NCI-H146 treated with DMSO at 0.1 percent for 48 hours (cell line): Measurements from ENCODE around the gene GADD45B.

Experiments
- DNase-seq: peaks from one replicate; lab custom pipeline; 2025; ENCODE audit not compliant: unreplicated experiment; lab: John Stamatoyannopoulos, UW

The GADD45B gene, protein sequence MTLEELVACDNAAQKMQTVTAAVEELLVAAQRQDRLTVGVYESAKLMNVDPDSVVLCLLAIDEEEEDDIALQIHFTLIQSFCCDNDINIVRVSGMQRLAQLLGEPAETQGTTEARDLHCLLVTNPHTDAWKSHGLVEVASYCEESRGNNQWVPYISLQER

GRCh38 chr19:2475702-2476450 lies at the start of gene GADD45B:
Gene GADD45B (plus strand): TSS chr19:2476127. CDS start chr19:2476359, 232 bp downstream.
- peak; percentile 28 for DNase-seq

GRCh38 chr19:2426611-2427428 lies 49.1 kb upstream of the GADD45B start:
- DNase-seq: no peak

- peak; percentile 72 for DNase-seq
Measured at GRCh38 chr19:2427429-2428320, 48.3 kb upstream of the GADD45B start, which contains the start of gene TIMM13. Gene TIMM13 (minus strand): TSS chr19:2427586. CDS start chr19:2427533, 53 bp downstream.

DNA sequence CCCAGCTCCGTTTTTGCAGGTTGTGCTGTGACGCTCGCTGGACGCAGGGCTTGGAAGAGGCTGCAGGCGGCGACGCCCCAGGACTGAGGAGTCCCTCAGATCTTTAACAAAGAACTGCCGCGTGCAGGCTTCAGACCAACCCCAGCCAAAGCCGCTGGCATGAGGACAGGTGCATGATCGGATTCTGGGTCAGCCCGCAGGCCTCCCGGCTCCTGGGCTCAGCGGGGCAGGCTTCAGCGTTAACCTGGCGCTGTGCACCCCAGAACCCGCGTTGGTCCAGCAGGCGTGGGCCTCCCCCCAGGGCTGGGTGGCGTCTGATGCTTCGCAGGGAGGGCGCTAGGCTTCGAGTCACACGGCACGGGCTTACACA lies 47.6 kb upstream of the GADD45B start:
- no peak for DNase-seq

DNA sequence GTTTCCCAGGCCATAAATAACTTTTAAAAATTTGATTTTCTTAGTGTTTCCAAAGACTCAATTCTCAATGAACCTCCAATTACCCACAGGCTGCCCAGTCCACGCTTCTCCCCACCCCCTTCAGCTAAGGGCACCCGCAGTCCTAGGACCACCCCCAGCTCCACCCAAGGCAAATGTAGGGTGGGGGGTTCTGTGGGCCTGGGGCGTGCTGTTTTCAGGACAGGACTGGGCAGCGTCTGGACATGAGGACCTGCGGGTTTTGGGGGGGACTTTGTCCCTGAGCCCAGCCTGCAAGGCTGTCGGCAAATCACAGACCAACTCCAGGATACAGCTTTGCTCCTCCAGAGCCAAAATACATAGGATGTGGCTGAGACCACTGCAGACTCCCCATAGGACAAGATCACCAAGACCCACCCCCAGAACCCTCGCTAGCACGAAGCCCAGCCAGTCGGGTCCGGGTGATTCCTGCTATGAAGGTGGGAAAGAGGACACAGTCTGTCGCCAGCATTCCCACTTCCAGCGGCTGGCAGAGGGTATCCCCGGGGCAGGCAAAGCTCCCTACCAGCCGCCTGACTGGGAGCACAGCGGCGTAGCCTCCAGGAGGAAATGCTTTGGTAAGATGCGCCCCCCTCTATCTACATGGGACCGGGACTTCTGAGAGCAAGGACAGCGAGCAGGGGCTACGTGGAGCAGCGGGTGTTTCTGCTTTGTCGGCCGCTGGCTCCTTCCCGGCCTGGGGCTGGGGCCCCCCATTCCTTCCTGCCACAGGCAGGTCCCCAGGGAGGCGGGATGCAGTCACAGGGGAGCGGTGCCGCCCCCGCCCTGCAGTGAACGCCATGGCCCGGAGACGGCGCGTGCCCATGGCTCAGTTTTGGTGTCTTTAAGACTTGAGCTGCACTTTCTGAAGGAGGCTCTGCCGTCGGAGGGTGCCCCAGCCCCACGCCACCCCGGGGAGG lies 46.9 kb upstream of the GADD45B start:
- no peak for DNase-seq

GRCh38 chr19:2429917-2430535 lies 45.9 kb upstream of the GADD45B start:
- no peak for DNase-seq

GRCh38 chr19:2431318-2432055 lies 44.4 kb upstream of the GADD45B start:
- DNase-seq: no peak

GRCh38 chr19:2432131-2432848 lies 43.6 kb upstream of the GADD45B start:
- DNase-seq: no peak

GRCh38 chr19:2433854-2434253 lies 42.1 kb upstream of the GADD45B start:
- no peak for DNase-seq

DNA sequence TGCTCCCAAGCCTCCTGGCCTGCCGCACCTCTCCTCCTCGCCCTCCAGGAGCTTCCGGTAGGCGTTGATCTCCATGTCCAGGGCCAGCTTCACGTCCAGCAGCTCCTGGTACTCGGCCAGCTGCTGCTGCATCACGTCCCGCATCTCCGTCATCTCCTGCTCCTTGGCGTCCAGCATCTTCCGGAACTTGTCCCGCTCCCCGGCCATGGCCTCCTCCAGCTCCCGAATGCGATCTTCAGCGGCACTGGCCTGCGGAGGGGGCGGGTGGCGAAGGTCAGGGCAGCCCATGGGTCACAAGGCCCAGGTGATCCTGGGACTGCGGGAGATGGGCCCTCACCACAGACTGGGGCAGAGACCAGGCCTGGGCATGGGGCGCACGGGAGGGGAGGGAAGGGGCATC lies 41.7 kb upstream of the GADD45B start:
- no peak for DNase-seq

- no peak for DNase-seq
Measured at GRCh38 chr19:2434721-2435265, 41.1 kb upstream of the GADD45B start.

GRCh38 chr19:2436384-2436783 lies 39.5 kb upstream of the GADD45B start:
- no peak for DNase-seq

GRCh38 chr19:2436926-2437325 lies 39.0 kb upstream of the GADD45B start:
- DNase-seq: no peak

DNA sequence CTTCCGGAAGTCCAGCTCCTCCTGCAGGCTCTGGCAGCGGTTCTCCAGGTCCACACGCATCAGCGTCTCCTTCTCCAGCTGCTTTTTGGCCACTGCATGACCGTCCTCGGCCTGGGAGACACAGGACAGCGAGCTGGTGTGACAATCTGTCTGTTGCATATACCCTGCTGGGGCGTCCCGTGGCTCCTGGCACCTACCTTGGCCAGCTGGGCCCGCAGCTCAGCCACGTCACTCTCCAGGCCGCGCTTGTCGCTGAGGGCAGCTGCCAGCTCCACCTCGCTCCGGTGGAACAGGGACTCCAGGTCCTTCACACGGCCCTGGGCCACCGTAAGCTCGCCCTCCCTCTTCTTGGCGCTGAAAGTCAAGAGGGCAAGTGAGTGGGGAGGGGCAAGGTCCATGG lies 37.7 kb upstream of the GADD45B start:
- no peak for DNase-seq

DNA sequence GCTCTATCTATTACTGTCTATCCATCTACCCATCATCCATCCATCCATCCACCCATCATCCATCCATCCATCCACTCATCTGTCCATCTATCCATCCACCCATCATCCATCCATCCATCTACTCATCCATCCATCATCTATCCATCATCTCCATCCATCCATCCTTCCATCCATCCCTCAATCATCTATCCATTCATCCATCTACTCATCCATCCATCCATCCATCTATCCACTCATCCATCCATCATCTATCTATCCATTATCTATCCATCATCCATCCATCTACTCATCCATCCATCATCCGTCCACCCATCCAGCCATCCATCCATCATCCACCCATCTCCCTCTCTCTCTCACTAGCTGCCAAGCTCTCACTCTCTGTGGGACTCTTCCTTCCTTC lies 35.4 kb upstream of the GADD45B start:
- DNase-seq: no peak

DNA sequence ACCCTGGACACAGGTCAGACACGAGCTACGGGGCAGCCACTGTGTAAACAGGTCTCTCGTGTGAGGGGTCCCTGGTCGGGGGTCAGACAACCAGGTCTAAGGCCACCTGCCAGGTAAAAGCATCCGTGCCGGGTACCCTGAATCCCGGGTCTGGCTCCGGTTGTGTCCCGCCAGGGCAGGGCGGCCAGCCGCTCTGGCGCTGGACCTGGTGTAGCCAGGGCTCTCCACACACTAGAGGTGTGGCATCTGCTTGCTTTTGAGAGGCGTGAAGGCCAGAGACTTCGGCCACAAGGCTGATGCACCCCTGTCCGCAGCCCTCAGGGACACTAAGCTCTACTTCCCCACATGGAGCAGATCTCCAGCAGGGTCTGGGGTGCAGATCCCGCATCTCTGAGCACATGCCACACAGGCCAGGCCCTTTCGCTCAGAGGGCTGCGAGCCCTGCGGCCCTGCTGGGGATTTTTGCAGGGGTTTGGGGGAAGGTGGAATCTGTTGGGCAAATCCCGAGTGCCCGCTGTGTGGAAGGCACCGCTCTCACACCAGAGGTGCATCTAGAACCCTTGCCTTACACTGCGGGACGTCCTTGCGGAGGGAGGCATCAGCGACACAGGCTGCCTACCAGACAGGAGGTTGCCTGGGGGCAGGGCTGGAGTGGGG lies 34.7 kb upstream of the GADD45B start:
- DNase-seq: no peak

DNA sequence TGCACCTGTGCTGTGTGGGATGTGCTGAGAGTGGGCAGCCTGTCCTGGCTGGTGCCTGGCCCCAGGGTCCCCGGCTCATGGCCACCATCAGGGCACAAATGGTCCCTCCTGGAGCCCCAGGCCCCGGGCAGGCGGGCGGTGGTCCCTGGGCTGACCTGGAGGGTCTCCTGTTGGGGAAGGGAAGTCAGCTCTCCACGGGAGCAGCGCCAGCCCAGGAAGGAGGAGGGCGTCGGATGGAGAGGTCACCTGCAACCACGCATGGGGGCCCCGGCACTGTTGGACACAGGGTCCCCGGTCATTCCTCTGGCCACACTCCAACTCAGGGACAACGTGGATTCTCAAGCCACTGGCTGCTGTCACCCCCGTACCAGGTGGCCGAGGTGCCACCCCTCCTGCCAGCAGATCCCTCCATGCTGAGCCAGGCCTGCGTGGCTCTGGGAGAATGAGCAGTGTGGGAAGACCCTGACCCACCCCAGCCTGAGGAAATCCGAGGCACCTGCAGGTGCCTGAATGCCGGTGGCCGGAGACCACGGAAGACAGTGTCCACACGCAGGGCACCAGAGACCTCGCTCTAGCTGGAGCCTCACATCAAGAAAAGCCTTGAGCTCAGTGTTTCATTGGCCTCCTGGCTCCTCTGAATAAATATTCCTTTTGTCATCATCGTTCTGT lies 32.7 kb upstream of the GADD45B start:
- DNase-seq: no peak
